Stimulated activated CD8-positive, alpha-beta memory T cell treated with anti-CD3 and anti-CD28 coated beads, Interleukin-12 subunit alpha, Interleukin-12 subunit beta, amount 100 ng/mL, for 24 hours (primary cell): ENCODE results near the gene CLEC18B.
"Not testable (repeated sequence)": the region's sequence is repeated elsewhere in the genome, so short reads cannot be mapped to it uniquely, and the experiment has no call there.

ENCODE experiments used
- DNase-seq: peaks from one replicate; pipeline ENCODE4 v3.0.0-alpha.2; 2020; ENCODE audit errors: extremely low read depth

Gene CLEC18B

GRCh38 chr16:74406600-74407361, 14.5 kb downstream of the CLEC18B start:
- not testable (repeated sequence) for DNase-seq

- DNase-seq = not testable (repeated sequence)
Measured at GRCh38 chr16:74404148-74404933, 16.9 kb downstream of the CLEC18B start.

GRCh38 chr16:74400238-74400637, 21.0 kb downstream of the CLEC18B start:
- DNase-seq = not testable (repeated sequence)

GRCh38 chr16:74398212-74398895, 22.9 kb downstream of the CLEC18B start:
- DNase-seq = not testable (repeated sequence)

DNA sequence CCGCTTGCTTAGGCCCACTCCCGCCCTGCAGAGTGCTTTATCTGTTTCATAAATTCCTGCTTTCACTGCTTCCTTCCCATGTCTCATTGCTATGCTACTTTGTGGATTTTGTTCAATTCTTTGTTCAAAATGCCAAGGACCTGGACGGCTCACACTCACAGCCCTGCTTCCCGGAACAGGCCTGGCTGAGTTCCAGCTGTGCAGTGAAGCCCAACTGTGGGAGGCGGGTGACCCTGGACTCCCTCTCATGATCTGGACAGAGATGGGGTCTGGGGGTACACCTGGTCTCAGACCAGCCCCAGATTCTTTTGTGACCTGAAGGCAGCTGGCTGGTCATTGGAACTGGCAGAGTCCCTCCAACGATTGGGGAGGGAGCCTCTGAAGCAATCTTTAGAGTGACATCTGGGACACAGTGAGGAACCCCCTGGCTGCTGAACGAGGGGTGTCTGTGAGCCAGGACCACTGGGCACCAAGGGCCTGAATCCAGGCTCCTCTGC, 24.7 kb downstream of the CLEC18B start:
- not testable (repeated sequence) for DNase-seq

DNA sequence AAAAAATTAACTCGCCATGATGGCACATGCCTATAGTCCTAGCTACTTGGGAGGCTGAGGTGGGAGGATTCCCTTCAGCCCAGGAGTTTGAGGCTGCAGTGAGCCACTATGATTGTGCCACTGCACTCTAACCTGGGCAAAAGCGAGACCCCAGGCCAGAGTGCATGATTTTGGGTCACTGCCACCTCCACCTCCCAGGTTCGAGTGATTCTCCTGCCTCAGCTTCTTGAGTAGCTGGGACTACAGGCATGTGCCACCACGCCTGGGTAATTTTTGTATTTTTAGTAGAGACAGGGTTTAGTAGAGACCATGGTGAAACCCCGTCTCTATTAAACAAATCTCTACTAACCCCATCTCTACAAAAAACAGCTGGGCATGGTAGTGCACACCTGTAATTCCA, 26.7 kb downstream of the CLEC18B start:
- not testable (repeated sequence) for DNase-seq

DNA sequence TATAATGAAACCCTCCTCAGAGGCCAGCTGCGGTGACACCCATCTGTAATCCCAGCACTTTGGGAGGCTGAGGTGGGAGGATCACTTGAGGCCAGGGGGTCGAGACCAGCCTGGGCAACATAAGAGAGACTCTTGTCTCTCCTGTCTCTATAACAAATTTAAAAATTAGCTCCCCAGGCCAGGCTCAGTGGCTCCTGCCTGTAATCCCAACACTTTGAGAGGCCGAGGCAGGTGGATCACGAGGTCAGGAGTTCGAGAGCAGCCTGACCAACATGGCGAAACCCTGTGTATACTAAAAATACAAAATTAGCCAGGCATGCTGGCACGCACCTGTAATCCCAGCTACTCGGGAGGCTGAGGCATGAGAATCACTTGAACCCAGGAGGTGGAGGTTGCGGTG, 27.1 kb downstream of the CLEC18B start:
- not testable (repeated sequence) for DNase-seq

GRCh38 chr16:74391454-74392050, 29.7 kb downstream of the CLEC18B start:
- DNase-seq = not testable (repeated sequence)

GRCh38 chr16:74382339-74383034, 38.8 kb downstream of the CLEC18B start:
- DNase-seq = not testable (repeated sequence)

DNA sequence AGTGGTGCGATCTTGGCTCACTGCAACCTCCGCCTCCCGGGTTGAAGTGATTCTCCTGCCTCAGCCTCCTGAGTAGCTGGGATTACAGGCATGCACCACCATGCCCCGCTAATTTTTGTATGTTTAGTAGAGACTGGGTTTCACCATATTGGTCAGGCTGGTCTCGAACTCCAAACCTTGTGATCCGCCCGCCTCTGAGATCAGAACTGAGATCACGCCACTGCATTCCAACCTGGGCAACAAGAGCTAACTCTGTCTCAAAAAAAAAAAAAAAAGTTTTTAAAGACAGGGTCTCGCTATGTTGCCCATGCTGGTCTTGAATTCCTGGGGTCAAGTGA, 47.5 kb downstream of the CLEC18B start:
- DNase-seq = not testable (repeated sequence)

GRCh38 chr16:74372953-74373846, 48.1 kb downstream of the CLEC18B start:
- no peak for DNase-seq

- no peak for DNase-seq
Measured at GRCh38 chr16:74372369-74372768, 48.9 kb downstream of the CLEC18B start.

GRCh38 chr16:74370338-74371135, 50.7 kb downstream of the CLEC18B start:
- not testable (repeated sequence) for DNase-seq

- DNase-seq = peak; percentile 95
Measured at GRCh38 chr16:74368002-74368911, 53.0 kb downstream of the CLEC18B start.

- not testable (repeated sequence) for DNase-seq
Measured at GRCh38 chr16:74367469-74368001, 53.7 kb downstream of the CLEC18B start.

GRCh38 chr16:74361646-74362610, 59.4 kb downstream of the CLEC18B start:
- DNase-seq = not testable (repeated sequence)
